Fibroblast of lung (primary cell): ENCODE results near the gene TENM4.

ENCODE experiments used
- CTCF ChIP-seq, 2 donors: IDR thresholded peaks in 1 of 2; conservative IDR thresholded peaks in 1 of 2; 1 replicate in 1 of 2; 2 replicates in 1 of 2; pipeline ENCODE4 v1.5.1; 2011 to 2012; ENCODE audit warnings: low read length in 2 of 2, control low read depth in 1 of 2, inconsistent platforms in 1 of 2, low read depth in 1 of 2, mild to moderate bottlenecking in 1 of 2
- EZH2 ChIP-seq: IDR thresholded peaks from 2 replicates; pipeline ENCODE4 v1.5.1; 2012; ENCODE audit warnings: low read length, control low read depth, mild to moderate bottlenecking; ENCODE audit errors: missing control alignments

DNA sequence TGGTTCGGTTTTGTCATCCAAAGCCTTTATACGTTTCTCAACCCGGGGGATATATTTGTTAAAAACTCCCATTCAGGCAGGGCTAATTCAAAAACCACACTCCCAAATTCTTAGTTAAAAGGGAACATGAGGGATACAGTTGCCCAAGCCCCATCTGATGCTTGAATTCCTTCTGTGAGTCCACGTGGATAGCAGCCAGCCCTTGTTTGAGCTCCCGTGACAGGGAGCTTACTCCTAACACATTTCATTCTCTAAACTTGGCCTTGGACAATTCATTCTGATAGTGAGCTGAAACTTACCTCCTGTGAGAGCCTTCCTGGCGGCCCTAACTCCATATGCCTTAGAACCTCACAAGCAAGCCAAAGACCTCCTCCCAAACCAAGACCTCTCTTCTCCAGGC is 357.5 kb downstream of the TENM4 start:
- TF ChIP-seq CTCF (conservative IDR thresholded peaks at IDR 0.05 in 1 of 2, IDR thresholded peaks at IDR 0.05 in 1 of 2; ENCODE audit: low read depth in 1 of 2, low read length in 2 of 2): no peak
- TF ChIP-seq EZH2: no peak
